ENCODE data around the gene SMYD4.

GRCh38 chr17:1852327-1852726 is 22.6 kb upstream of the SMYD4 start:
- TF ChIP-seq YY1 (tag by site-specific recombination; IDR thresholded peaks at IDR 0.05) (no peak), ZNF274 (IDR thresholded peaks at IDR 0.05; ENCODE audit: low read length) (no peak), ZNF274 (tag by site-specific recombination; IDR thresholded peaks at IDR 0.05; ENCODE audit: borderline replicate concordance) (no peak), ZBTB7A (tag by site-specific recombination; IDR thresholded peaks at IDR 0.05; ENCODE audit: low read depth) (no peak), CTCF (tag by site-specific recombination; IDR thresholded peaks at IDR 0.05) (no peak), ZBTB21 (tag by site-specific recombination; IDR thresholded peaks at IDR 0.05) (no peak), TCF7L2 (IDR thresholded peaks at IDR 0.05; ENCODE audit: borderline replicate concordance, low read depth, low read length) (no peak), ZNF174 (tag by site-specific recombination; IDR thresholded peaks at IDR 0.05) (no peak), ZXDB (tag by site-specific recombination; IDR thresholded peaks at IDR 0.05) (no peak), REST (tag by site-specific recombination; IDR thresholded peaks at IDR 0.05) (no peak)

Data from HEK293 (cell line).